Muscle layer of duodenum (tissue), 2 donors: Measurements from ENCODE around the gene CAB39.

Source experiments
- H3K27ac ChIP-seq: one replicate; pipeline ENCODE4 v1.7.0; 2013; ENCODE audit warnings: mild to moderate bottlenecking, low read length
- H3K27me3 ChIP-seq: one replicate; pipeline ENCODE4 v1.7.0; 2013; ENCODE audit warnings: low read depth, mild to moderate bottlenecking, control low read depth, low read length
- H3K36me3 ChIP-seq, 2 donors: one replicate each; pipeline ENCODE4 v1.7.0; 2013; ENCODE audit warnings: low read length in 2 of 2, control low read depth in 1 of 2, mild to moderate bottlenecking in 1 of 2; ENCODE audit not compliant: insufficient read depth in 2 of 2, control insufficient read depth in 1 of 2
- H3K4me1 ChIP-seq, 2 donors: one replicate each; pipeline ENCODE4 v1.7.0; 2013; ENCODE audit warnings: low read length in 2 of 2, mild to moderate bottlenecking in 2 of 2, control low read depth in 1 of 2, moderate library complexity in 1 of 2; ENCODE audit not compliant: insufficient read depth in 2 of 2, control insufficient read depth in 1 of 2
- H3K4me3 ChIP-seq, 2 donors: one replicate each; pipeline ENCODE4 v1.7.0; 2013; ENCODE audit warnings: low read length in 2 of 2, low read depth in 1 of 2, mild to moderate bottlenecking in 1 of 2
- H3K9me3 ChIP-seq, 2 donors: one replicate each; pipeline ENCODE4 v1.7.0; 2013; ENCODE audit warnings: low read length in 2 of 2, control low read depth in 1 of 2, mild to moderate bottlenecking in 1 of 2; ENCODE audit not compliant: control insufficient read depth in 1 of 2
- donor health status: healthy.

The CAB39 gene

DNA sequence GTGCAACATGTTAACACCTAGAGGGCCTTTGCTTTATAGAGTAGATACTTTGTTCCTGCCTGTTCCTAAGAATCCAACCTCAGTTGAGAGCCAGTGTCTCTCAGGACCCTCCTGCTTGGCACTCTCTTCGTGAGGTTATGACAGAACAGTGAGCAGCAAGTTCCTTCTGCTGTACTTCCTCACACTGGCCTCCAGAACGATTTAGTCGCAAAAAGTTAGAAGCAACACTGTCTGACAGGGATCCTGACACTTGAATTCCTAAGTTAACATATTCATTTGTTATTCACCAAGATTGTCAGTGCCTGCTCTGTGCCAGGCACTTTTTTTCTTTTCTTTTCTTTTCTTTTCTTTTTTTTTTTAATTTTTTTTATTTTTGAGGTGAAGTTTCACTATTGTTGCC lies 95.1 kb downstream of the CAB39 start:
- H3K4me3 ChIP-seq = no peak overlapping the region
- peaks cover 18 to 20% of the 10 kb centered on the region in 2 donors for H3K36me3 ChIP-seq
- H3K27me3 ChIP-seq = no peaks in the 10 kb centered on the region
- no peaks in the 10 kb centered on the region for H3K9me3 ChIP-seq
- no peaks in the 10 kb centered on the region for H3K4me1 ChIP-seq
- no peak overlapping the region for H3K27ac ChIP-seq

- H3K4me1 ChIP-seq = no peaks in the 10 kb centered on the region
- no peak overlapping the region for H3K27ac ChIP-seq
- no peak overlapping the region for H3K4me3 ChIP-seq
- H3K9me3 ChIP-seq = no peaks in the 10 kb centered on the region
- H3K36me3 ChIP-seq = peaks cover 20 to 26% of the 10 kb centered on the region in 2 donors
- H3K27me3 ChIP-seq = no peaks in the 10 kb centered on the region
These were observed 96.4 kb downstream of the CAB39 start for GRCh38 chr2:230809015-230809414.

DNA sequence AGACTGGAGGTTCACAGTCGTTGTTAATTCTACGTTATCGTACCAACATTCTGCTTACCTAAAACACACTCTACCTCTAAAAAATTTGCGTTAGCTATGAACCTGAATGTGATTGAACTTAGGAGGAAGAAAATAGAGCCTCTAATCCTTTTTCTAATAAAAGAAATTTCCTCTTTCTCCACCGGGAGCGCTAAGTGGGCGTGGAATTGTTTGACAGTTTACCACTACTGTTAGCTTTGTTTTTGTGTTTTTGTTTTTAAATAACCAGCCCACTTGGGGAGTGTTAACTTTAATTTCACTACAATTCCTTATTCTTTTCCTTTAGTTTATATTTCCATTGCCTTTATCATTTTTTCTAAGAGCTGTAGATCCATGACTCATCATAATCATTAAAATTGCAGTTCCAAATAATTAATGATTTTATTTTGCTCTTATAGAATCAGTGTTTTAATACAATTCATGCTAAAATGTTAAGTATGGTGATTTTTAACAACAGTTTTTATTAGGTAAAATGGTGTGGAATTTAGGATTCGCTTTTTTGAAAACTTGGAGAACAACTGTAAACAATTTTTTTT lies 97.1 kb downstream of the CAB39 start:
- no peak overlapping the region for H3K4me3 ChIP-seq
- H3K27me3 ChIP-seq = no peaks in the 10 kb centered on the region
- no peak overlapping the region for H3K27ac ChIP-seq
- peaks cover 24 to 31% of the 10 kb centered on the region in 2 donors for H3K36me3 ChIP-seq
- no peaks in the 10 kb centered on the region for H3K9me3 ChIP-seq
- H3K4me1 ChIP-seq = no peaks in the 10 kb centered on the region

GRCh38 chr2:230811508-230811907 lies 98.9 kb downstream of the CAB39 start:
- Histone ChIP-seq H3K36me3 (peaks cover 37 to 41% of the 10 kb centered on the region in 2 donors), H3K27ac (no peak overlapping the region), H3K9me3 (no peaks in the 10 kb centered on the region), H3K4me1 (no peaks in the 10 kb centered on the region), H3K27me3 (no peaks in the 10 kb centered on the region), H3K4me3 (no peak overlapping the region)

- H3K36me3 ChIP-seq = peaks cover 42 to 46% of the 10 kb centered on the region in 2 donors
- no peaks in the 10 kb centered on the region for H3K27me3 ChIP-seq
- no peak overlapping the region for H3K4me3 ChIP-seq
- no peaks in the 10 kb centered on the region for H3K4me1 ChIP-seq
- no peak overlapping the region for H3K27ac ChIP-seq
- H3K9me3 ChIP-seq = no peaks in the 10 kb centered on the region
These were observed 99.4 kb downstream of the CAB39 start for GRCh38 chr2:230812033-230812432.

GRCh38 chr2:230814616-230815015 lies 102.0 kb downstream of the CAB39 start:
- Histone ChIP-seq H3K4me1 (no peaks in the 10 kb centered on the region), H3K4me3 (no peak overlapping the region), H3K27me3 (no peaks in the 10 kb centered on the region), H3K36me3 (peaks cover 60 to 61% of the 10 kb centered on the region in 2 donors), H3K9me3 (no peaks in the 10 kb centered on the region), H3K27ac (no peak overlapping the region)

DNA sequence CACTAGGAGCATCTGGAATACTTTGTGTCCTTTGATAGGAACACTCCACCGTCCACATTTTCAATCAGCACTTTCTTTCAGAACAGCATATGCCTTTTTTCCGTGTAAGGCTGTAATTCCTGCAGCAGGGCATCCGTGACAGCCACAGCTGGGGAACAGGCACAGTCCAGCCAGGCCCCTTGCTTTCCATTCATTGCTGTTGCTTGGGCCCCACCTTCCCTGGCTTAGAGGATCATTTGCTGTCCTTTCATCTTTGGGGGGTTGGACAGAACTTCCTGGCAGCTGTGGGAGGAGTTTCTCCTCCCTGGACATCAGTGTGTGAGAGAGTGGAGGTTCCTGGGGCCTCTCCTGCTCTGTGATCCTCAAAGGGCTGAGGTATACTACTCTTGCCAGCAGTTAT lies 102.4 kb downstream of the CAB39 start:
- no peak overlapping the region for H3K27ac ChIP-seq
- H3K4me1 ChIP-seq = no peaks in the 10 kb centered on the region
- peaks cover 60 to 61% of the 10 kb centered on the region in 2 donors for H3K36me3 ChIP-seq
- no peaks in the 10 kb centered on the region for H3K27me3 ChIP-seq
- H3K9me3 ChIP-seq = no peaks in the 10 kb centered on the region
- H3K4me3 ChIP-seq = no peak overlapping the region

GRCh38 chr2:230816735-230817134 lies 104.1 kb downstream of the CAB39 start:
- H3K9me3 ChIP-seq = no peaks in the 10 kb centered on the region
- H3K27me3 ChIP-seq = no peaks in the 10 kb centered on the region
- H3K27ac ChIP-seq = no peak overlapping the region
- no peaks in the 10 kb centered on the region for H3K4me1 ChIP-seq
- peaks cover 47% of the 10 kb centered on the region in 2 donors for H3K36me3 ChIP-seq
- H3K4me3 ChIP-seq = no peak overlapping the region

- no peaks in the 10 kb centered on the region for H3K27me3 ChIP-seq
- H3K27ac ChIP-seq = no peak overlapping the region
- H3K9me3 ChIP-seq = no peaks in the 10 kb centered on the region
- H3K36me3 ChIP-seq = peaks cover 31 to 36% of the 10 kb centered on the region in 2 donors
- no peak overlapping the region for H3K4me3 ChIP-seq
- H3K4me1 ChIP-seq = peaks cover 0 to 3% of the 10 kb centered on the region in 2 donors
These were observed 106.8 kb downstream of the CAB39 start for GRCh38 chr2:230819433-230819832.

DNA sequence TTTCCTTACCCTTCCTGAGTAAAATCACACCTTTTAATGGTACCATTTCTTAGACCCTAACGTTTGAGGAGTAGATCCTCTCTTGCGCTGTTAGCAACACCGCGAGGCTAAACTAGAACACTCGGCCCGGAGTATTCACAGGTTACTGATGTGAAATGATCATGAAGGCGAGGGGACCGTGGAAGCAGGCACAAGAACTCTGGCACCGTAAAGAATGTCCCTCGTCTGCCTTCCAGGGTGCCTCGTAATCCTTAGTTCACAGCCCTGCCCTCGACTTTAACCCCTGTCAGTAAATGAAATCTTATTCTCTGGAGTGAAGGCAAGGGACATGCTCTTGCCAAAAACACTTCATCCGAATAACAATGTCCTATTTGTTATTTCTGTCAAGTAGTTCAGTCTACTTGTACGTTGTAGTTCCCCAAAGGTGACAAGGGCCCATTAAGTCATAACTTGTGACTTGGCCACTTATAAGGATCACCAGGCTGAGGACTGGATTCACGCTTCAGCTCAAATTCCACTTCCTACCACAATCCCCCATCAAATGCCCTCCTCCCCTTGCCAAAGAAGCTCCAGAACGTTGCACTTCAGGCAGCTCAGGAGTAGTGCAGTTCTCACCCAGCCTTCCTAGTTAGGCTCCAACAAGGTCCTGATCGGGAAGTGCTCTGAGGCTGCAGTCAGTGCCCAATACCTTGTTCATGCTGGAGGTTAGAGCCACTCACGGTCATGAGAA lies 108.8 kb downstream of the CAB39 start:
- H3K27me3 ChIP-seq = peaks cover 6% of the 10 kb centered on the region
- H3K4me1 ChIP-seq = peaks cover 0 to 7% of the 10 kb centered on the region in 2 donors
- H3K36me3 ChIP-seq = peaks cover 20 to 24% of the 10 kb centered on the region in 2 donors
- H3K9me3 ChIP-seq = no peaks in the 10 kb centered on the region
- no peak overlapping the region for H3K4me3 ChIP-seq
- no peak overlapping the region for H3K27ac ChIP-seq

- Histone ChIP-seq H3K4me3 (no peak overlapping the region), H3K9me3 (no peaks in the 10 kb centered on the region), H3K36me3 (peaks cover 14 to 18% of the 10 kb centered on the region in 2 donors), H3K27ac (no peak overlapping the region), H3K4me1 (peaks cover 0 to 7% of the 10 kb centered on the region in 2 donors), H3K27me3 (peaks cover 7% of the 10 kb centered on the region)
These were observed 109.4 kb downstream of the CAB39 start for GRCh38 chr2:230821991-230822520.
